ENCODE results near the gene FREM3.
"Not testable (repeated sequence)": the region's sequence is repeated elsewhere in the genome, so short reads cannot be mapped to it uniquely, and the experiment has no call there.

The FREM3 gene

GRCh38 chr4:143693856-143694255 is 6.6 kb downstream of the FREM3 start:
- Histone ChIP-seq H3K27me3 (ENCODE audit: insufficient read depth, low read length, poor library complexity) (no peaks in the 10 kb centered on the region), H2AFZ (ENCODE audit: low read depth, low read length) (no peak overlapping the region), H4K20me1 (ENCODE audit: insufficient read depth, low read length) (no peaks in the 10 kb centered on the region), H3K79me2 (ENCODE audit: insufficient read depth, low read length) (no peaks in the 10 kb centered on the region), H3K4me2 (ENCODE audit: insufficient read depth, low read length) (no peak overlapping the region), H3K4me1 (ENCODE audit: insufficient read depth, low read length) (no peaks in the 10 kb centered on the region), H3K36me3 (ENCODE audit: insufficient read depth, low read length) (no peaks in the 10 kb centered on the region), H3K27ac (ENCODE audit: low read length) (no peak overlapping the region), H3K9ac (ENCODE audit: low read depth, low read length) (no peak overlapping the region), H3K9me3 (ENCODE audit: insufficient read depth, low read length, severe bottlenecking) (no peaks in the 10 kb centered on the region), H3K4me3 (ENCODE audit: low read depth in 1 of 2, low read length in 2 of 2) (no peak overlapping the region)
- DNase-seq (no peak), ATAC-seq (ENCODE audit: insufficient read depth, low read depth) (no peak)
- TF ChIP-seq EZH2 (IDR thresholded peaks at IDR 0.05; ENCODE audit: borderline replicate concordance, low read depth, low read length, severe bottlenecking): no peak
- TF ChIP-seq CTCF (IDR thresholded peaks at IDR 0.05; ENCODE audit: borderline replicate concordance, extremely low read depth, low read length, poor library complexity, severe bottlenecking): no peak

- Histone ChIP-seq H2AFZ (ENCODE audit: low read depth, low read length) (no peak overlapping the region), H3K27me3 (ENCODE audit: insufficient read depth, low read length, poor library complexity) (no peaks in the 10 kb centered on the region), H3K9ac (ENCODE audit: low read depth, low read length) (no peak overlapping the region), H3K79me2 (ENCODE audit: insufficient read depth, low read length) (no peaks in the 10 kb centered on the region), H4K20me1 (ENCODE audit: insufficient read depth, low read length) (no peaks in the 10 kb centered on the region), H3K27ac (ENCODE audit: low read length) (no peak overlapping the region), H3K4me3 (ENCODE audit: low read depth in 1 of 2, low read length in 2 of 2) (no peak overlapping the region), H3K4me2 (ENCODE audit: insufficient read depth, low read length) (no peak overlapping the region), H3K4me1 (ENCODE audit: insufficient read depth, low read length) (no peaks in the 10 kb centered on the region), H3K36me3 (ENCODE audit: insufficient read depth, low read length) (no peaks in the 10 kb centered on the region), H3K9me3 (ENCODE audit: insufficient read depth, low read length, severe bottlenecking) (no peaks in the 10 kb centered on the region)
- TF ChIP-seq CTCF (IDR thresholded peaks at IDR 0.05; ENCODE audit: borderline replicate concordance, extremely low read depth, low read length, poor library complexity, severe bottlenecking): no peak
- no peak for TF ChIP-seq EZH2 (IDR thresholded peaks at IDR 0.05; ENCODE audit: borderline replicate concordance, low read depth, low read length, severe bottlenecking)
- ATAC-seq (ENCODE audit: insufficient read depth, low read depth) (no peak), DNase-seq (no peak)
These were observed 8.2 kb downstream of the FREM3 start for GRCh38 chr4:143692241-143692640.

GRCh38 chr4:143679434-143679833 is 21.0 kb downstream of the FREM3 start:
- Histone ChIP-seq H2AFZ (ENCODE audit: low read depth, low read length) (no peak overlapping the region), H4K20me1 (ENCODE audit: insufficient read depth, low read length) (no peaks in the 10 kb centered on the region), H3K4me3 (ENCODE audit: low read depth in 1 of 2, low read length in 2 of 2) (no peak overlapping the region), H3K4me1 (ENCODE audit: insufficient read depth, low read length) (no peaks in the 10 kb centered on the region), H3K4me2 (ENCODE audit: insufficient read depth, low read length) (no peak overlapping the region), H3K9ac (ENCODE audit: low read depth, low read length) (no peak overlapping the region), H3K9me3 (ENCODE audit: insufficient read depth, low read length, severe bottlenecking) (no peaks in the 10 kb centered on the region), H3K27me3 (ENCODE audit: insufficient read depth, low read length, poor library complexity) (no peaks in the 10 kb centered on the region), H3K36me3 (ENCODE audit: insufficient read depth, low read length) (no peaks in the 10 kb centered on the region), H3K27ac (ENCODE audit: low read length) (no peak overlapping the region), H3K79me2 (ENCODE audit: insufficient read depth, low read length) (no peaks in the 10 kb centered on the region)
- ATAC-seq (ENCODE audit: insufficient read depth, low read depth) (no peak), DNase-seq (no peak)
- TF ChIP-seq EZH2 (IDR thresholded peaks at IDR 0.05; ENCODE audit: borderline replicate concordance, low read depth, low read length, severe bottlenecking) (no peak), CTCF (IDR thresholded peaks at IDR 0.05; ENCODE audit: borderline replicate concordance, extremely low read depth, low read length, poor library complexity, severe bottlenecking) (no peak)

GRCh38 chr4:143673629-143674028 is 26.8 kb downstream of the FREM3 start:
- ATAC-seq (ENCODE audit: insufficient read depth, low read depth); H4K20me1 ChIP-seq (ENCODE audit: insufficient read depth, low read length); H3K79me2 ChIP-seq (ENCODE audit: insufficient read depth, low read length); H3K36me3 ChIP-seq (ENCODE audit: insufficient read depth, low read length); H3K4me2 ChIP-seq (ENCODE audit: insufficient read depth, low read length); H3K9me3 ChIP-seq (ENCODE audit: insufficient read depth, low read length, severe bottlenecking); H3K27me3 ChIP-seq (ENCODE audit: insufficient read depth, low read length, poor library complexity); H3K4me1 ChIP-seq (ENCODE audit: insufficient read depth, low read length); H2AFZ ChIP-seq (ENCODE audit: low read depth, low read length); H3K9ac ChIP-seq (ENCODE audit: low read depth, low read length); H3K27ac ChIP-seq (ENCODE audit: low read length); DNase-seq; H3K4me3 ChIP-seq (ENCODE audit: low read depth in 1 of 2, low read length in 2 of 2): not testable (repeated sequence)

Measured in DND-41 (cell line).